DOHH2 (cell line): ENCODE results near the gene FGF16.

Source experiments
- H3F3A ChIP-seq: fragments of 200-600 bp; sonication (generic), shearing (Covaris generic); 2 replicates; pipeline ENCODE4 v1.6.0; 2016; ENCODE audit warnings: antibody characterized with exemption, mild to moderate bottlenecking; ENCODE audit not compliant: control insufficient read depth, insufficient read depth
- H3K27ac ChIP-seq: fragments of 200-600 bp; sonication (generic); 2 replicates; pipeline ENCODE4 v1.5.1; 2014; ENCODE audit warnings: low read depth, mild to moderate bottlenecking, low read length, moderate library complexity
- H3K27me3 ChIP-seq: fragments of 200-600 bp; sonication (generic); 2 replicates; pipeline ENCODE4 v1.6.1; 2014; ENCODE audit warnings: mild to moderate bottlenecking, low read length, mixed read lengths; ENCODE audit not compliant: control insufficient read depth
- H3K36me3 ChIP-seq: fragments of 200-600 bp; sonication (generic); 2 replicates; pipeline ENCODE4 v1.6.1; 2014; ENCODE audit warnings: mild to moderate bottlenecking, low read length, moderate library complexity, mixed read lengths; ENCODE audit not compliant: control insufficient read depth
- H3K4me1 ChIP-seq: fragments of 200-600 bp; sonication (generic); 2 replicates; pipeline ENCODE4 v1.6.1; 2014; ENCODE audit warnings: mild to moderate bottlenecking, low read length, mixed read lengths; ENCODE audit not compliant: control insufficient read depth
- H3K4me2 ChIP-seq: fragments of 200-600 bp; sonication (generic); 2 replicates; pipeline ENCODE4 v1.6.0; 2014; ENCODE audit warnings: mild to moderate bottlenecking, low read length, moderate library complexity
- H3K4me3 ChIP-seq: fragments of 200-600 bp; sonication (generic); 2 replicates; pipeline ENCODE4 v1.5.1; 2014; ENCODE audit warnings: mild to moderate bottlenecking, low read length, mixed read lengths
- H3K79me2 ChIP-seq: fragments of 200-600 bp; sonication (generic); 2 replicates; pipeline ENCODE4 v1.6.1; 2014; ENCODE audit warnings: mild to moderate bottlenecking, low read length, mixed read lengths; ENCODE audit not compliant: control insufficient read depth
- H3K9me2 ChIP-seq: fragments of 200-600 bp; sonication (generic); replicated peaks from 2 replicates; pipeline ENCODE4 v1.6.1; 2014; ENCODE audit warnings: mild to moderate bottlenecking, low read length, mixed read lengths; ENCODE audit not compliant: control insufficient read depth
- H3K9me3 ChIP-seq: fragments of 200-600 bp; sonication (generic); 2 replicates; pipeline ENCODE4 v1.6.1; 2014; ENCODE audit warnings: antibody characterized with exemption, low read length, mixed read lengths; ENCODE audit not compliant: control insufficient read depth, insufficient read depth
- H4K20me1 ChIP-seq: fragments of 200-600 bp; sonication (generic); 2 replicates; pipeline ENCODE4 v1.6.0; 2014; ENCODE audit warnings: low read depth, mild to moderate bottlenecking, antibody characterized with exemption, low read length, moderate library complexity; ENCODE audit not compliant: control insufficient read depth, insufficient read depth
- EZH2phosphoT487 ChIP-seq: fragments of 200-600 bp; sonication (generic); IDR thresholded peaks from 2 replicates; pipeline ENCODE4 v1.6.1; 2017; ENCODE audit warnings: borderline replicate concordance, mild to moderate bottlenecking, antibody characterized with exemption, low read length, moderate library complexity, mixed read lengths
- TF ChIP-seq, protein P1 (sequence below): fragments of 200-600 bp; sonication (generic); IDR thresholded peaks from one replicate; pipeline ENCODE4 v1.5.1; 2014; ENCODE audit warnings: antibody characterized with exemption, mild to moderate bottlenecking, low read depth, low read length; ENCODE audit not compliant: poor library complexity, severe bottlenecking

Gene FGF16

DNA sequence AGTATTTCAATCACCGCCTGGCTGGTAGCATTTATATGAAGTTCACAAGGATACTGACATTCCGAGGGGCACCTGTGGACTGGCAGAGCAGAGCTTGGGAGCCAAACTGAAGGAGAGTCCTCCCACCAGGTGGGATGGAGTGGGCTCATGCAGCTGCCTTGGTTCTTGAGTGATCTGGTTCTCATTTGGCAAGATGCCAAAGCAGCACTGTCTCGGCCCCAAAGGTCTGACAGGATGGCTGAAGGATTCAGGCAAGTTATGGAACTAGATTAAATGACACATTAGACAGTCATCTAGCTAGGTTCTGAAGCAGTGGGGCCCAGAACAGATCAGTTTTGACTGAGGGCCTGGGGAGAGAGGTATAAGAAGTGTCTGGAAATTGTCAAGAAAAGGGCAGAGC is 3.2 kb downstream of the FGF16 start:
- H3K27ac ChIP-seq, result no peak overlapping the region
- H3F3A ChIP-seq, result no peaks in the 10 kb centered on the region
- no peaks in the 10 kb centered on the region for H4K20me1 ChIP-seq
- H3K9me3 ChIP-seq, result no peaks in the 10 kb centered on the region
- H3K4me1 ChIP-seq, result no peaks in the 10 kb centered on the region
- H3K79me2 ChIP-seq, result no peaks in the 10 kb centered on the region
- H3K4me2 ChIP-seq, result no peak overlapping the region
- H3K36me3 ChIP-seq, result no peaks in the 10 kb centered on the region
- no peaks in the 10 kb centered on the region for H3K9me2 ChIP-seq
- TF ChIP-seq EZH2phosphoT487, result no peak
- TF ChIP-seq, protein P1, sequence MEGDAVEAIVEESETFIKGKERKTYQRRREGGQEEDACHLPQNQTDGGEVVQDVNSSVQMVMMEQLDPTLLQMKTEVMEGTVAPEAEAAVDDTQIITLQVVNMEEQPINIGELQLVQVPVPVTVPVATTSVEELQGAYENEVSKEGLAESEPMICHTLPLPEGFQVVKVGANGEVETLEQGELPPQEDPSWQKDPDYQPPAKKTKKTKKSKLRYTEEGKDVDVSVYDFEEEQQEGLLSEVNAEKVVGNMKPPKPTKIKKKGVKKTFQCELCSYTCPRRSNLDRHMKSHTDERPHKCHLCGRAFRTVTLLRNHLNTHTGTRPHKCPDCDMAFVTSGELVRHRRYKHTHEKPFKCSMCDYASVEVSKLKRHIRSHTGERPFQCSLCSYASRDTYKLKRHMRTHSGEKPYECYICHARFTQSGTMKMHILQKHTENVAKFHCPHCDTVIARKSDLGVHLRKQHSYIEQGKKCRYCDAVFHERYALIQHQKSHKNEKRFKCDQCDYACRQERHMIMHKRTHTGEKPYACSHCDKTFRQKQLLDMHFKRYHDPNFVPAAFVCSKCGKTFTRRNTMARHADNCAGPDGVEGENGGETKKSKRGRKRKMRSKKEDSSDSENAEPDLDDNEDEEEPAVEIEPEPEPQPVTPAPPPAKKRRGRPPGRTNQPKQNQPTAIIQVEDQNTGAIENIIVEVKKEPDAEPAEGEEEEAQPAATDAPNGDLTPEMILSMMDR, result no peak
- H3K4me3 ChIP-seq, result no peak overlapping the region
- no peaks in the 10 kb centered on the region; the same call in 1 of the 2 replicates for H3K27me3 ChIP-seq

DNA sequence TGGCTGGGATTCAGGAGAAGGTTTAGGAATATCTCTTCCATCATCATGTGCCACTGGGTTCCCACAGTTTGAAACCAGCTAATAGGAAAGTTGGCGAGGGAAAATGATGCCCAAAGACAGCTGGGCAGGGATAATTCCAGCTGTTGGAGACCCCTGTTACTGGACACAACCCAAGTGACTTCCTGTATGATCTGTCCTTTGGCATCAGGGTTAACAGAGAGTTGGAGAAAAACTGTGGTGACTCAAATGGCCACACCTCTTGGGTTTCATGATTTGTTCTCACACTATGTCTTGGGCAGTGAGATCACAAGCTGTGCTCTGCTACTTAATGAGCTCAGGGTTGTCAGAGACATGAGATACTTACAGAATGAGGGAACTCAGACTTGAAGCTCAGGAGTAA is 3.8 kb downstream of the FGF16 start:
- H3K27me3 ChIP-seq, result no peaks in the 10 kb centered on the region; the same call in 1 of the 2 replicates
- H3K4me2 ChIP-seq, result no peak overlapping the region
- H3K4me3 ChIP-seq, result no peak overlapping the region
- no peaks in the 10 kb centered on the region for H3K79me2 ChIP-seq
- no peaks in the 10 kb centered on the region for H3F3A ChIP-seq
- H3K27ac ChIP-seq, result no peak overlapping the region
- no peaks in the 10 kb centered on the region for H3K4me1 ChIP-seq
- H3K9me3 ChIP-seq, result no peaks in the 10 kb centered on the region
- H3K36me3 ChIP-seq, result no peaks in the 10 kb centered on the region
- TF ChIP-seq, protein P1, result no peak
- TF ChIP-seq EZH2phosphoT487, result no peak
- no peaks in the 10 kb centered on the region for H4K20me1 ChIP-seq
- H3K9me2 ChIP-seq, result no peaks in the 10 kb centered on the region

DNA sequence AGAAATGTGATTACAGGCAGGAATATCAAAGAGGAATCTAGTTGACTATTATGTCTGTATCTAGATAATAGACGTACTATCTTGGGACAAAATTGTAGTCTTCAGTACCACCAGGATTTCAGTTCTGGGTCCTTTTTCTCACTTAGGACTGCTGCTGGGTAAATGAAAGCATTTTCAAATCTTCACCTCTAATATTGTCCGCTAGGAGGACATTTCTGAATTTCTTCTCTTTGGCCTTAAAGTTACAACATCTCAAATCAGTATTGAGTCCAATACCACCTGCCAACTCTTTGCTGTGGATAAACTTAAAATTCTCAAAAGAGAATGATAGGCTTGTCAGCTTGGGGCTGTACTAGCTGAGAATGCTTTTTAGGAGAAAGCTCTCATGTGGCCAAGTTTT is 6.0 kb downstream of the FGF16 start:
- H3K79me2 ChIP-seq, result no peaks in the 10 kb centered on the region
- H4K20me1 ChIP-seq, result no peaks in the 10 kb centered on the region
- H3K9me3 ChIP-seq, result no peaks in the 10 kb centered on the region
- no peak overlapping the region for H3K27ac ChIP-seq
- no peak overlapping the region for H3K4me3 ChIP-seq
- no peak overlapping the region for H3K4me2 ChIP-seq
- no peaks in the 10 kb centered on the region for H3K27me3 ChIP-seq
- H3F3A ChIP-seq, result no peaks in the 10 kb centered on the region
- no peaks in the 10 kb centered on the region for H3K9me2 ChIP-seq
- H3K36me3 ChIP-seq, result no peaks in the 10 kb centered on the region
- TF ChIP-seq, protein P1, result no peak
- TF ChIP-seq EZH2phosphoT487, result no peak
- no peaks in the 10 kb centered on the region for H3K4me1 ChIP-seq

DNA sequence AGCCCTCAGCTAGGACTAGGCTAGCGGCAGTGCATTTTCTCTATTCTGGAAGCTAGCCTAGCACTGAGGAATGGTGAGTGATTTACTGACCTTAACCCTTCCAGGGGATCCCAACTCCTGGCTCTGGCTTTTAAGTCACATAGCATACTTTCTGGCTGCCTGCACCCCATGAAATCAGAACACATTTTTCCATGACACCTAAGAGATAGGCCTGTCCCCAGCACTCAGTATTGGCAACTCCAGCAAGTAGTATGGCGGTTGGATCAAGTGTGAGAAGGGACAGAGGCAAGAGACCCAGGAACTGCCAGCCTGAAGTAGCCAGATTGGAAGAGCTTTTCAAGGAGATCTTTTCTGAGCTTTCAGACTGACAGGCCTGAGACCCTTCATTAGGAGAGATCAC is 8.2 kb downstream of the FGF16 start:
- Histone ChIP-seq H3K27me3 (no peaks in the 10 kb centered on the region), H3K9me3 (no peaks in the 10 kb centered on the region), H3F3A (no peaks in the 10 kb centered on the region), H3K4me2 (no peak overlapping the region), H3K9me2 (no peaks in the 10 kb centered on the region), H3K4me1 (no peaks in the 10 kb centered on the region), H4K20me1 (no peaks in the 10 kb centered on the region), H3K79me2 (no peaks in the 10 kb centered on the region), H3K4me3 (no peak overlapping the region), H3K27ac (no peak overlapping the region), H3K36me3 (no peaks in the 10 kb centered on the region)
- TF ChIP-seq, protein P1, result no peak
- TF ChIP-seq EZH2phosphoT487, result no peak
